Measurements from ENCODE around the gene KIF26B. TPM values are rescaled to one million over a fixed set of nuclear protein-coding genes. Genes with fewer than 3 reads are reported as not detected.
A peak's percentile ranks its signal among the peaks of the same experiment; 100 is the strongest.
"Not testable (repeated sequence)": the region's sequence is repeated elsewhere in the genome, so short reads cannot be mapped to it uniquely, and the experiment has no call there.

Gene KIF26B
- total RNA-seq, 8 experiments from 2014 or later: 0.25 to 21.5 (median 10.2) TPM

GRCh38 chr1:245693941-245694752 lies 539.4 kb downstream of the KIF26B start:
- no peak for ATAC-seq (replicated peaks in 6 of 8)
- Histone ChIP-seq H3K4me1 (replicated peaks in 1 of 2) (peaks cover 29 to 31% of the 10 kb centered on the region in 2 donors), H3K27ac (peak overlapping the region in 1 of 2 donors; percentile 3), H3K4me3 (no peak overlapping the region)
- in situ Hi-C loops (cut with MboI; ENCODE audit: low pct_unique_long_range_greater_than_20kb in 2 of 9, low sequenced_read_pairs in 9 of 9, unreplicated experiment in 9 of 9): no loop called here
- 60 to 100% (median 80%) methylated on average over 3 to 16 of the region's 19 CpGs; no CpG with 5 or more reads in 1 of the 10 experiments for WGBS, 10 experiments

- H3K4me3 ChIP-seq: no peak overlapping the region
- 60 to 100% (median 76%) methylated on average over 1 to 10 of the region's 11 CpGs; no CpG with 5 or more reads in 5 of the 10 experiments for WGBS, 10 experiments
- peaks cover 26 to 31% of the 10 kb centered on the region in 2 donors for H3K4me1 ChIP-seq (replicated peaks in 1 of 2)
- no peak for ATAC-seq (replicated peaks in 6 of 8)
- in situ Hi-C loops (cut with MboI; ENCODE audit: low pct_unique_long_range_greater_than_20kb in 2 of 9, low sequenced_read_pairs in 9 of 9, unreplicated experiment in 9 of 9): no loop called here
- no peak overlapping the region for H3K27ac ChIP-seq
These were observed 540.0 kb downstream of the KIF26B start for GRCh38 chr1:245694753-245695195.

- H3K4me3 ChIP-seq: no peak overlapping the region
- WGBS, 10 experiments: 20 to 100% (median 69%) methylated on average over 1 to 5 of the region's 8 CpGs; no CpG with 5 or more reads in 2 of the 10 experiments
These were observed 540.4 kb downstream of the KIF26B start for GRCh38 chr1:245695211-245695610.

GRCh38 chr1:245695701-245696100 lies 540.9 kb downstream of the KIF26B start:
- ATAC-seq (replicated peaks in 6 of 8); H3K27ac ChIP-seq; in situ Hi-C loops (cut with MboI; ENCODE audit: low pct_unique_long_range_greater_than_20kb in 2 of 9, low sequenced_read_pairs in 9 of 9, unreplicated experiment in 9 of 9); H3K4me3 ChIP-seq: not testable (repeated sequence)
- 45 to 100% (median 100%) methylated on average over 2 to 6 of the region's 11 CpGs; no CpG with 5 or more reads in 3 of the 10 experiments for WGBS, 10 experiments
- peaks cover 17 to 24% of the 10 kb centered on the region in 2 donors for H3K4me1 ChIP-seq (replicated peaks in 1 of 2)

More at GRCh38 chr1:245695211-245695610, 540.4 kb downstream of the KIF26B start:
- H3K27ac ChIP-seq: no peak overlapping the region
- ATAC-seq (replicated peaks in 6 of 8): no peak
- peaks cover 22 to 29% of the 10 kb centered on the region in 2 donors for H3K4me1 ChIP-seq (replicated peaks in 1 of 2)
- in situ Hi-C loops (cut with MboI; ENCODE audit: low pct_unique_long_range_greater_than_20kb in 2 of 9, low sequenced_read_pairs in 9 of 9, unreplicated experiment in 9 of 9): no loop called here

DNA sequence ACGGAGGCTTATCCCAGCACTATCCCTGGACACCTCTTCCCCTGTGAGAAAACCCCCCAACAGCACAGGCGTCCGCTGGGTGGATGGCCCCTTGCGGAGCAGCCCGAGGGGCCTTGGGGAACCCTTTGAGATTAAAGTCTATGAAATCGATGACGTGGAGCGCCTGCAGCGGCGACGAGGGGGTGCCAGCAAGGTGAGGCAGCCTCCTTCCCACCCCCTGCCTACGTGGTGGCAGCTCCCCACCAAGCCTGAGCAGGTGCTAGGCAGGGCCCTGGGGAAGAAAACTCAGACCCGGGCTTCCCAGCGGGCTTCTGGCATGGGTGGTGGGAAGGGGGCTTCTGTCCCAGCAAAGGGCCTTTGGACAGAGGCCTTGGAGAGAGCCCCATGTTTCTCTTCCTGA lies 543.3 kb downstream of the KIF26B start:
- WGBS, 10 experiments: 95 to 100% (median 98%) methylated on average over 1 to 7 of the region's 14 CpGs; no CpG with 5 or more reads in 7 of the 10 experiments
- no peak overlapping the region for H3K27ac ChIP-seq
- in situ Hi-C loops (cut with MboI; ENCODE audit: low pct_unique_long_range_greater_than_20kb in 2 of 9, low sequenced_read_pairs in 9 of 9, unreplicated experiment in 9 of 9): no loop called here
- H3K4me1 ChIP-seq (replicated peaks in 1 of 2): peaks cover 0 to 12% of the 10 kb centered on the region in 2 donors
- no peak overlapping the region for H3K4me3 ChIP-seq
- ATAC-seq (replicated peaks in 6 of 8): no peak

- peaks cover 0 to 5% of the 10 kb centered on the region in 2 donors for H3K4me1 ChIP-seq (replicated peaks in 1 of 2)
- in situ Hi-C loops (cut with MboI; ENCODE audit: low pct_unique_long_range_greater_than_20kb in 2 of 9, low sequenced_read_pairs in 9 of 9, unreplicated experiment in 9 of 9): no loop called here
- no peak overlapping the region for H3K27ac ChIP-seq
- no peak for ATAC-seq (replicated peaks in 6 of 8)
- H3K4me3 ChIP-seq: no peak overlapping the region
- WGBS, 10 experiments: 93 to 100% (median 100%) methylated on average over 1 to 12 of the region's 16 CpGs; no CpG with 5 or more reads in 7 of the 10 experiments
These were observed 544.1 kb downstream of the KIF26B start for GRCh38 chr1:245698860-245699259.

- no peak for ATAC-seq (replicated peaks in 6 of 8)
- Histone ChIP-seq H3K27ac (no peak overlapping the region), H3K4me1 (replicated peaks in 1 of 2) (no peaks in the 10 kb centered on the region), H3K4me3 (no peak overlapping the region)
- 67 to 99% (median 89%) methylated on average over 1 to 13 of the region's 13 CpGs; no CpG with 5 or more reads in 4 of the 10 experiments for WGBS, 10 experiments
- in situ Hi-C loops (cut with MboI; ENCODE audit: low pct_unique_long_range_greater_than_20kb in 2 of 9, low sequenced_read_pairs in 9 of 9, unreplicated experiment in 9 of 9): no loop called here
These were observed 545.8 kb downstream of the KIF26B start for GRCh38 chr1:245700631-245701030.

GRCh38 chr1:245701631-245702030 lies 546.8 kb downstream of the KIF26B start:
- no peak for ATAC-seq (replicated peaks in 6 of 8)
- 14 to 95% (median 73%) methylated on average over 1 to 7 of the region's 7 CpGs; no CpG with 5 or more reads in 2 of the 10 experiments for WGBS, 10 experiments
- in situ Hi-C loops (cut with MboI; ENCODE audit: low pct_unique_long_range_greater_than_20kb in 2 of 9, low sequenced_read_pairs in 9 of 9, unreplicated experiment in 9 of 9): no loop called here

GRCh38 chr1:245702346-245702745 lies 547.6 kb downstream of the KIF26B start:
- ATAC-seq (replicated peaks in 6 of 8): no peak
- H3K27ac ChIP-seq: no peak overlapping the region
- in situ Hi-C loops (cut with MboI; ENCODE audit: low pct_unique_long_range_greater_than_20kb in 2 of 9, low sequenced_read_pairs in 9 of 9, unreplicated experiment in 9 of 9): no loop called here
- no peaks in the 10 kb centered on the region for H3K4me1 ChIP-seq (replicated peaks in 1 of 2)
- H3K4me3 ChIP-seq: no peak overlapping the region
- WGBS, 10 experiments: 84 to 100% (median 100%) methylated on average over 1 to 13 of the region's 13 CpGs; no CpG with 5 or more reads in 3 of the 10 experiments

More at GRCh38 chr1:245701631-245702030, 546.8 kb downstream of the KIF26B start:
- no peak overlapping the region for H3K4me3 ChIP-seq
- no peaks in the 10 kb centered on the region for H3K4me1 ChIP-seq (replicated peaks in 1 of 2)
- H3K27ac ChIP-seq: no peak overlapping the region

DNA sequence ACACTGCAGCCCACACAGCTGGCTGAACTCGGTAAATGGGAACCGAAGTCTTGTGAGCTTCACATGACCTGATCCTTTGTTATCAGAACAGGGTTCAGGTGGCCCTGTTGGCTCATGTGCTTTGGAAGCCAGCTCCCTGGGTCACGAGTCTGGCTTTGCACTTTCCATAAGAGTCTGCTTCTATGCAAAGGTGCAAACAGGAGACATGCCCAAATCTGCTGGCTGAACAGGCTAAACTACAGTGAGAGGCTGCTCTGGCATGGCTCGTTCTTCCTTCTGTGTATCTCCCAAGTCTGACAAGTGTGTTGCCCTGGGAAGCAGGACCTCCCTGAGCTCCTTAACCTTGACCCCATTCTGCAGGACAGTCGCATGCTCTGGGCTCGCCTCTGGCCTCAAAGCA lies 549.6 kb downstream of the KIF26B start:
- 30 to 100% (median 82%) methylated on average over 1 to 6 of the region's 6 CpGs; no CpG with 5 or more reads in 2 of the 10 experiments for WGBS, 10 experiments
- peak in 1 of 8 experiments; percentile 6 for ATAC-seq (replicated peaks in 6 of 8)
- Histone ChIP-seq H3K4me3 (no peak overlapping the region), H3K27ac (no peak overlapping the region), H3K4me1 (replicated peaks in 1 of 2) (peaks cover 0 to 7% of the 10 kb centered on the region in 2 donors)
- in situ Hi-C loops (cut with MboI; ENCODE audit: low pct_unique_long_range_greater_than_20kb in 2 of 9, low sequenced_read_pairs in 9 of 9, unreplicated experiment in 9 of 9): no loop called here

- in situ Hi-C loops (cut with MboI; ENCODE audit: low pct_unique_long_range_greater_than_20kb in 2 of 9, low sequenced_read_pairs in 9 of 9, unreplicated experiment in 9 of 9): no loop called here
- no peak for ATAC-seq (replicated peaks in 6 of 8)
These were observed 550.0 kb downstream of the KIF26B start for GRCh38 chr1:245704765-245705164.

DNA sequence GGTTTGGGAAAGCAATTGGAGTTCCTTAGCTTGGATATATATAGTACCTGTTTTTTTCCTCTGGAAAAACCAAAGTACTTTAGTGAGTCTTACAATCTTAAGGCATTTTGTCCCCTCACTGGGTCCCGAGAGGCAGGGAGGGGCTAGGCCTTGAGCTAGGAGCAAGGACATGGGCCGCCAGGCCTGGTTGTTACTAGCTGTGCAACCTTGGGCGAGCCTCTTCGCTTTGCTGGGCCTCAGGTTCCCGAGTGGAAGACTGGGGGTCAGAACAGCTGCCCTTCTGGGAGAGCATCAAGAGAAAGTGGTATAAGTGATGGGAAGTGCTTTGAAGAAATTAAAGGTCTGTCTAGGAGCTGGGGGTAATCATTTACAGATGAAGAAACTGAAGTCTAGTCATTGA lies 553.2 kb downstream of the KIF26B start:
- Histone ChIP-seq H3K4me1 (replicated peaks in 1 of 2) (peaks cover 0 to 11% of the 10 kb centered on the region in 2 donors), H3K27ac (no peak overlapping the region), H3K4me3 (no peak overlapping the region)
- in situ Hi-C loops (cut with MboI; ENCODE audit: low pct_unique_long_range_greater_than_20kb in 2 of 9, low sequenced_read_pairs in 9 of 9, unreplicated experiment in 9 of 9): no loop called here
- WGBS, 10 experiments: 38 to 97% (median 80%) methylated on average over 2 to 5 of the region's 5 CpGs; no CpG with 5 or more reads in 5 of the 10 experiments
- no peak for ATAC-seq (replicated peaks in 6 of 8)

More at GRCh38 chr1:245704765-245705164, 550.0 kb downstream of the KIF26B start:
- WGBS, 10 experiments: 42 to 98% (median 86%) methylated on average over 1 to 7 of the region's 7 CpGs; no CpG with 5 or more reads in 1 of the 10 experiments
- Histone ChIP-seq H3K4me1 (replicated peaks in 1 of 2) (peaks cover 0 to 11% of the 10 kb centered on the region in 2 donors), H3K27ac (no peak overlapping the region), H3K4me3 (no peak overlapping the region)

Data from motor neuron (in vitro differentiated cells).